Activated CD4-positive, alpha-beta T cell treated with anti-CD3 and anti-CD28 coated beads, Interleukin-2, amount 50 U/mL, for 16 hours (primary cell): ENCODE data around the gene WIPF3.
"Not testable (repeated sequence)": the region's sequence is repeated elsewhere in the genome, so short reads cannot be mapped to it uniquely, and the experiment has no call there.

Source experiments
- DNase-seq: peaks from one replicate; pipeline ENCODE4 v3.0.0-alpha.2; 2020

Gene WIPF3

DNA sequence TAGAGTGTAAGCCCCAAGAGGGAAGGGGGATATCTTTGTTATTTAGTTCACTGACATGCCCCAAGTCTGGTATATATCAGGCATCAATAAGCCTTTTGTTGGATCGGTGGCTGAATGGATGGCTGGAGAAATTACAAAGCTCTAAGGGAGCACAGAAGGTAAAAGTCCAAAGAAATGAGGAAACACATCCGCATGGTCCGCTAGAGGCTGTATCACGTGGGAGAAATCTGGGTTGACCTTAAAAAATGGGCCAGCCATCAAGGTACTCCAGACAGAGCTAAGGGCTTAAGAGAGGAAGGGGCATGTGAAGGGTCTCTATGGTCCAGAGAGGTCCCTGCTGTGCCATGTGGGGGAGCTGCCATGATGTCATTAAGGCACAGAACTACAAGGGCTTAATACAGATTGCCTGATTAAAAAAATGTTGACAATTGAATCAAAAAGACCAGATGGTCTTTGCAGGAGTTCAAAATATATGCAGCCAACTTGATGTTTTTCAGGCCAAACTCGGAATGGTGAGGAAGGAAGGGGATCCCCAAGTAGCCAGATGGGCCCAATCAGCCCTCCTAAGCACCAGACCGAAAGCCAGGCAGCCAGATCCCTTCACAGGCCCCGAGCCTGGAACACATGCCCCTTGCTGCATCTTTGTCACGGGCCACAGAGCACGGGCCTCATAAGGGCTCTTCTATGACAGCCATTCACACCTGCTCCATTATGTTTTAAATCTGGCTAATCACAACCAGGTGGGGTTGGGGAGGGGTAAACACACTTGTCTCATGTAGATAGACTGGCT lies 151.4 kb downstream of the WIPF3 start:
- DNase-seq = no peak

DNA sequence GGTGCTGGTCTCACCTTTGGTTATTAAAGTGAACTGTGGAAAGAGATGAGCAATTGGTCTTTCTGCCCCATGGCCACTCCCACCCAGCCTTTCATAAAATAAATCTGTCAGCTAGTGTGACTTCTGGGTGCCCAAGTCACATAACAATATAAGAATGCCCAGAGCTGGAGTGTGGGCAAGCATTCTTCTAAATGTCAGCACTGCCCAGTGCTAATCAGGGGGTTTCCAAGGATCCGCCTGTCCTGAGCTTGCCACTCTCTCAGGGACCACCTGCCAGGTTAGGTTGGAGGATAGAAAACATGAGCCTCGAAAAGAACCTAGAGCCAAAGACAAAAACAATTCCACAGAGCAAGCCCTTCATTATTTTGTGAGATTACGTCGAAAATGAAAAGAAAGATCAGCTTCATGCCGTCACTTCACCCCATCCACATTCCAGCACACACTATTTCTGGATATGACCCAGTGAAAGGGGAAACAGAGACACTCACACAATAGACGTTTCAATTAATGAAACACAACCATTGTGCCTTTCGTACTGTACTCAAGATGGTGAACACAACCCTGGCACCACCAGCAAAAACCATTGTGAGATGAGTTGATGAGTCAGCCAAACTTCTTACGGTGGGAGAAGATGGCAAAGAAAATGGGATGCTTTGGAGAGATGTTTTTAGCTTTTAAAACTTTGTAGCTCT lies 152.5 kb downstream of the WIPF3 start:
- no peak for DNase-seq

DNA sequence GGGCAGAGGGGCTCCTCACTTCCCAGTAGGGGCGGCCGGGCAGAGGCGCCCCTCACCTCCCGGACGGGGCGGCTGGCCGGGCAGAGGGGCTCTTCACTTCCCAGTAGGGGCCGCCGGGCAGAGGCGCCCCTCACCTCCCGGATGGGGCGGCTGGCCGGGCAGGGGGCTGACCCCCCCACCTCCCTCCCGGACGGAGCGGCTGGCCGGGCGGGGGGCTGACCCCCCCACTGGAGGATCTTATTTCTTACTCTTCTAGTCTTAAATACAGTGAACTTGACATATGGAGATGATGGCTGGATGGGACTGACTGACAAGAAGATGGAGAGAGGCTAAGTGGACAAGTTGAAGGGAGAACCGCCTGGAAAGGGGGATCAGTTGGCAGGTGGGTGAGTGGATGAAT lies 155.3 kb downstream of the WIPF3 start:
- not testable (repeated sequence) for DNase-seq

- no peak for DNase-seq
These were observed 155.7 kb downstream of the WIPF3 start for GRCh38 chr7:29962035-29962434.

- DNase-seq = no peak
These were observed 158.7 kb downstream of the WIPF3 start for GRCh38 chr7:29965030-29965429.
